ENCODE measurements around the gene ABHD11. TPM values are rescaled to one million over a fixed set of nuclear protein-coding genes. Genes with fewer than 3 reads are reported as not detected.

ABHD11 gene
- total RNA-seq, 4 donors from 2014 or later, result 4.4 to 14.1 (median 7.7) TPM

- Histone ChIP-seq H3K36me3 (no peaks in the 10 kb centered on the region), H3K4me3 (no peak overlapping the region), H3K27ac (no peak overlapping the region), H3K27me3 (peaks cover 6 to 27% of the 10 kb centered on the region in 2 donors), H3K4me1 (peaks cover 0 to 4% of the 10 kb centered on the region in 2 donors), H3K9me3 (no peaks in the 10 kb centered on the region)
- DNase-seq, result no peak
- no peak for TF ChIP-seq CTCF (IDR thresholded peaks at IDR 0.05)
- no peak for TF ChIP-seq POLR2A (IDR thresholded peaks at IDR 0.05)
- intact Hi-C loops (cut with DNase I; ENCODE audit: low total_unique reads), result no loop called here
Measured at GRCh38 chr7:73769481-73770001, 30.9 kb upstream of the ABHD11 start.

DNA sequence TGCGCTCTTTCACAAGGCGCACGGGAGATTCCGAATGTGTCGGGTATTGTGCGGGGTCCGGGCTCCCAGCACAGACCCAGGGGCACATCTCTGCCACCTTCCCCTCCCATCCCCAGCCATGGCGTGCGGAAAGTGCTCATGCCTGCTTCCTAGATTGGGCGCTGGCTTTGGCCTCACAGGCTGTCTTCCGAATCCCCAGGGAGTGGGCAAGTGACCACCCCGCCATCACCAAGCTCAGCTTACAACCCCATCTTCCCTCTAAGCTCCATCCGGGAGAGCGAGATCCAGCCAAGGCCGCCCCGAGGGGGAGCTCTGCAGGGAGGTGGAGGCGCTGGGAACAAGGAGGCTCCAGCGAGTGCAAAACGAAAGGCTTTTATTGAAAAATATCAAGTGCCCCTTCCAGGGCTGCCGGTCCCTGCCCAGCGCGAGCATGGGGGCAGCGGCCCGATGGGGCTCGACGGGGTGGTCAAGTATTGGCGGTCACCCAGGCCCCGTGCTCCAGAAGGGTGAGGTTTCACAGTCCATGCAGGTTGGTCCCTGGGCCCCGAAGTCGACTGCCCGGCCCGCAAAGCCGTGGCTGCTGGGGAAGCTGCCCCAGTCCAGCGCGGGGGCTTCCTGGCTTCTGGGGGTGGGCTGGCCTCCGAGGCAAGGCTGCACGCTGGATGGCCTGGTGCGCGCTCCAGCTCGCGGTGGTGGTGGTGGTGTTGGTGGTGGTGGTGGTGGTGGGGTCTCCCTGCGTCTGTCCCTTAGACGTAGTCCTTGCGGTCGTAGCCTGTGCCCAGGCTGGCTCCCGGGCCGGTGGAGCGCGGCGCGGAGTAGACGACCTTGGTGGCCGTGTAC, 30.3 kb upstream of the ABHD11 start:
- no peak for TF ChIP-seq POLR2A (IDR thresholded peaks at IDR 0.05)
- TF ChIP-seq CTCF (IDR thresholded peaks at IDR 0.05), result no peak
- peaks cover 0 to 4% of the 10 kb centered on the region in 2 donors for H3K4me1 ChIP-seq
- intact Hi-C loops (cut with DNase I; ENCODE audit: low total_unique reads), result no loop called here
- no peak overlapping the region for H3K4me3 ChIP-seq
- no peak for DNase-seq
- no peaks in the 10 kb centered on the region for H3K36me3 ChIP-seq
- H3K27ac ChIP-seq, result no peak overlapping the region
- H3K27me3 ChIP-seq, result peaks cover 6 to 27% of the 10 kb centered on the region in 2 donors
- H3K9me3 ChIP-seq, result no peaks in the 10 kb centered on the region

- Histone ChIP-seq H3K36me3 (no peaks in the 10 kb centered on the region), H3K4me1 (peaks cover 0 to 4% of the 10 kb centered on the region in 2 donors), H3K9me3 (no peaks in the 10 kb centered on the region), H3K27me3 (peaks cover 6 to 27% of the 10 kb centered on the region in 2 donors), H3K27ac (no peak overlapping the region), H3K4me3 (no peak overlapping the region)
- no peak for DNase-seq
- no peak for TF ChIP-seq POLR2A (IDR thresholded peaks at IDR 0.05)
- TF ChIP-seq CTCF (IDR thresholded peaks at IDR 0.05), result no peak
- intact Hi-C loops (cut with DNase I; ENCODE audit: low total_unique reads), result no loop called here
Measured at GRCh38 chr7:73766556-73767229, 28.1 kb upstream of the ABHD11 start.

GRCh38 chr7:73762659-73762999, 24.0 kb upstream of the ABHD11 start:
- TF ChIP-seq CTCF (IDR thresholded peaks at IDR 0.05), result no peak
- no peak for TF ChIP-seq POLR2A (IDR thresholded peaks at IDR 0.05)
- no peaks in the 10 kb centered on the region for H3K36me3 ChIP-seq
- no peak for DNase-seq
- H3K4me3 ChIP-seq, result no peak overlapping the region
- H3K27me3 ChIP-seq, result no peaks in the 10 kb centered on the region
- intact Hi-C loops (cut with DNase I; ENCODE audit: low total_unique reads), result no loop called here
- no peaks in the 10 kb centered on the region for H3K9me3 ChIP-seq
- no peak overlapping the region for H3K27ac ChIP-seq
- H3K4me1 ChIP-seq, result no peaks in the 10 kb centered on the region

All from uterus (tissue), 4 donors.